Stimulated activated CD8-positive, alpha-beta memory T cell treated with anti-CD3 and anti-CD28 coated beads, Interleukin-12 subunit alpha, Interleukin-12 subunit beta, amount 100 ng/mL, for 4 hours (primary cell): Measurements from ENCODE around the gene SLC5A1.
A peak's percentile ranks its signal among the peaks of the same experiment; 100 is the strongest.

Experiments
- DNase-seq: peaks from one replicate; pipeline ENCODE4 v3.0.0-alpha.2; 2020; ENCODE audit warnings: low read depth

The SLC5A1 gene

GRCh38 chr22:32050678-32051515 is 7.8 kb downstream of the SLC5A1 start:
- DNase-seq = peak; percentile 8

GRCh38 chr22:32052244-32052643 is 9.2 kb downstream of the SLC5A1 start:
- DNase-seq = no peak

GRCh38 chr22:32052936-32053791 is 10.1 kb downstream of the SLC5A1 start:
- no peak for DNase-seq

GRCh38 chr22:32055069-32055468 is 12.0 kb downstream of the SLC5A1 start:
- DNase-seq = no peak

GRCh38 chr22:32058656-32059260 is 15.7 kb downstream of the SLC5A1 start:
- DNase-seq = no peak

GRCh38 chr22:32059426-32059825 is 16.4 kb downstream of the SLC5A1 start:
- no peak for DNase-seq

- no peak for DNase-seq
Measured at GRCh38 chr22:32063701-32064100, 20.6 kb downstream of the SLC5A1 start.

- no peak for DNase-seq
Measured at GRCh38 chr22:32066820-32067219, 23.8 kb downstream of the SLC5A1 start.

- DNase-seq = no peak
Measured at GRCh38 chr22:32067613-32068012, 24.6 kb downstream of the SLC5A1 start.

GRCh38 chr22:32069579-32070372 is 26.7 kb downstream of the SLC5A1 start:
- no peak for DNase-seq

- no peak for DNase-seq
Measured at GRCh38 chr22:32073262-32073661, 30.2 kb downstream of the SLC5A1 start.

- DNase-seq = no peak
Measured at GRCh38 chr22:32073823-32074380, 30.8 kb downstream of the SLC5A1 start.

GRCh38 chr22:32075997-32076760 is 33.1 kb downstream of the SLC5A1 start:
- DNase-seq = no peak

- DNase-seq = no peak
Measured at GRCh38 chr22:32076761-32077084, 33.7 kb downstream of the SLC5A1 start.

GRCh38 chr22:32077151-32077550 is 34.1 kb downstream of the SLC5A1 start:
- no peak for DNase-seq

- DNase-seq = no peak
Measured at GRCh38 chr22:32079130-32080089, 36.3 kb downstream of the SLC5A1 start.

- DNase-seq = no peak
Measured at GRCh38 chr22:32080904-32081303, 37.8 kb downstream of the SLC5A1 start.

- DNase-seq = no peak
Measured at GRCh38 chr22:32082331-32082730, 39.3 kb downstream of the SLC5A1 start.

- no peak for DNase-seq
Measured at GRCh38 chr22:32083000-32083399, 39.9 kb downstream of the SLC5A1 start.

GRCh38 chr22:32083814-32084213 is 40.8 kb downstream of the SLC5A1 start:
- no peak for DNase-seq
